GM18907 (cell line): ENCODE results near the gene FER.
"Not testable (repeated sequence)": the region's sequence is repeated elsewhere in the genome, so short reads cannot be mapped to it uniquely, and the experiment has no call there.

Experiments
- ATAC-seq: cut with Tn5 transposase; IDR thresholded peaks from one replicate; pipeline ENCODE4 v1.9.1; 2021; ENCODE audit warnings: mild to moderate bottlenecking, moderate library complexity; ENCODE audit not compliant: unreplicated experiment

Gene FER

GRCh38 chr5:108946008-108946407, 198.3 kb downstream of the FER start:
- no peak for ATAC-seq

- ATAC-seq: no peak
These were observed 199.5 kb downstream of the FER start for GRCh38 chr5:108947164-108947563.

DNA sequence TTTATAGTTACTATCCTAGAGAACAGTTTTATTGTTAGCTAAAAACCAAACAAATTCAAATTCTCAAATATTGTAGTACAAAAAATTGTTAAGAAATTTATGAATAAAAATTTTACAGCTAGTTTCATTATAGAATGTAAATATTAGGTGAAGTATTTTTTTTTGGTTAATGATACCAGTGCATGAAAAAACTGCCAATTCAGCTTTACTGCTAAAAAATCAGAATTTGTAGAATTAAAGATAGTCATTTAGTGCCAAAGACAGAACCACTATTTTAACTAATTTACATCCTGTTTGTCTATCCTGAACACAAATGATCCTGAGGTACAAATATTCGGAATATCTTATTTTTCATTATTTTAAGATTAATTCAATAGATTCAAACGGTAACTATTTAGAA, 202.6 kb downstream of the FER start:
- ATAC-seq: no peak

DNA sequence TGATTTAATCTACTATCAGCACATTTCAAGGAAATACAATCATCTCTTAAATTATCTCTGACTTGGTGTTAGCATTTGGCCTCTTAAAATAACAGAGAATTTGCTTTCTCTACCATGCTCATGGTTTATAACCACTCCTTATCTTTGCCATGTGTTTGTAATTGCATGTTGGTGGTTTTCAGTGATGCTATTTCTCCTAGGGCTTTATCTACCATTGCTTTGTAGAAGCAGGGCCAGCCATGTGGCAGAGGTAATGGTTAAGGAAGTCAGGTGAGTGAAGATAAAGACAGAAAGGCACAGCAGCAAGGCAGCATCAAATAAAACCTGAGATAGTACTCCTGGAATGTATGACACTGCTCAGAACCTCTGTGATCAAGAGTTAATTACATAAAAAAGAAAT, 206.2 kb downstream of the FER start:
- ATAC-seq: no peak

DNA sequence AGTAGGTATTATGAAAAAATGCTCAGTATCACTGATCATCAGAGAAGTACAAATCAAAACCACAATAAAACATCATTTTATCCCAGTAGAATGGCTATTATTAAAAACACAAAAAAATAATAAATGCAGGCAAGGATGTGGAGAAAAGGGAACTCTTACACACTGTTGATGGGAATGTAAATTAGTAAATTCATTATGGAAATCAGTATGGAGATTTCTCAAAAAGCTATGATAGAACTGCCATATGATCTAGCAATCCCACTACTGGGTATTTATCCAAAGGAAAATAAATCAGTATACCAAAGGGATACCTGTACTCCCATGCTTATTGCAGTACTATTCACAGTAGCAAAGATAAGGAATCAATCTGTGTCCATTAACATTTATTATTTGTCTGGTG, 209.6 kb downstream of the FER start:
- no peak for ATAC-seq

- ATAC-seq: no peak
These were observed 219.2 kb downstream of the FER start for GRCh38 chr5:108966910-108967309.

DNA sequence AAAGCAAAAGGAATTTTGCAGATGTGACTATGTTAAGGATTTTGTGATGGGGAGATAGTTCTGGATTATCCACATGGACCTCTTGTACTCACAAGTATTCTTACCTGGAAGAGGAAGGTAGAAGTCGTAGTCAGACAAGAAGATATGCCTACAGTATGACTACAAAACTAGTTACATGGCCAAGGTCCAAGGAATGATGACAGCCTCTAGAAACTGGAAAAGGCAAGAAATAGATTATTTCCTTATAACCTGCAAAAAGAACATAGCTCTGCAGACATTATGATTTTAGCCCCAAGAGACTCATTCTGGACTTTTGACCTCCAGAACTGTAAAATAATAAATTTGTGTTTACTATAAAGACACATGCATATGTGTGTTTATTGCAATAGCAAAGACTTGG, 226.9 kb downstream of the FER start:
- no peak for ATAC-seq

- no peak for ATAC-seq
These were observed 228.0 kb downstream of the FER start for GRCh38 chr5:108975697-108976096.

- no peak for ATAC-seq
These were observed 235.9 kb downstream of the FER start for GRCh38 chr5:108983461-108984092.

- ATAC-seq: no peak
These were observed 242.2 kb downstream of the FER start for GRCh38 chr5:108989761-108990392.

DNA sequence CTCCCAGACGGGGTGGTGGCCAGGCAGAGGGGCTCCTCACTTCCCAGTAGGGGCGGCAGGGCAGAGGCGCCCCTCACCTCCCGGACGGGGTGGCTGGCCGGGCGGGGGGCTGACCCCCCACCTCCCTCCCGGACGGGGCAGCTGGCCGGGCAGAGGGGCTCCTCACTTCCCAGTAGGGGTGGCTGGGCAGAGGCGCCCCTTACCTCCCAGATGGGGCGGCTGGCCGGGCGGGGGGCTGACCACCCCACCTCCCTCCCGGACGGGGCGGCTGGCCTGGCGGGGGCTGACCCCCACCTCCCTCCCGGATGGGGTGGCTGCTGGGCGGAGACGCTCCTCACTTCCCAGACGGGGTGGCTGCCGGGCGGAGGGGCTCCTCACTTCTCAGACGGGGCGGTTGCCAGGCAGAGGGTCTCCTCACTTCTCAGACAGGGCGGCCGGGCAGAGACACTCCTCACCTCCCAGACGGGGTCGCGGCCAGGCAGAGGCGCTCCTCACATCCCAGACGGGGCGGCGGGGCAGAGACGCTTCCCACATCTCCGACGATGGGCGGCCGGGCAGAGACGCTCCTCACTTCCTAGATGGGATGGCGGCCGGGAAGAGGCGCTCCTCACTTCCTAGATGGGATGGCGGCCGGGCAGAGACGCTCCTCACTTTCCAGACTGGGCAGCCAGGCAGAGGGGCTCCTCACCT, 244.8 kb downstream of the FER start:
- not testable (repeated sequence) for ATAC-seq

DNA sequence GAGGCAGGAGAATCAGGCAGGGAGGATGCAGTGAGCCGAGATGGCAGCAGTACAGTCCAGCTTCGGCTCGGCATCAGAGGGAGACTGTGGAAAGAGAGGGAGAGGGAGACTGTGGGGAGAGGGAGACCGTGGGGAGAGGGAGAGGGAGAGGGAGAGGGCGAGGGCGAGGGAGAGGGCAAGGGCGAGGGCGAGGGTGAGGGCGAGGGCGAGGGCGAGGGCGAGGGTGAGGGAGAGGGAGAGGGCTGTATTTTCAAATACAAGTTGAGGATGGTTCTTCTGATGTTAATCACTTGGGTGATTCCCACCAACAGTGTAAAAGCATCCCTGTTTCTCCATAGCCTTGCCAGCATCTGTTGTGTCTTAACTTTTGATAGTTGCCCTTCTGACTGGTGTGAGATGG, 245.7 kb downstream of the FER start:
- ATAC-seq: not testable (repeated sequence)

GRCh38 chr5:108997720-108998119, 250.0 kb downstream of the FER start:
- ATAC-seq: no peak

GRCh38 chr5:108998216-108998615, 250.5 kb downstream of the FER start:
- no peak for ATAC-seq

DNA sequence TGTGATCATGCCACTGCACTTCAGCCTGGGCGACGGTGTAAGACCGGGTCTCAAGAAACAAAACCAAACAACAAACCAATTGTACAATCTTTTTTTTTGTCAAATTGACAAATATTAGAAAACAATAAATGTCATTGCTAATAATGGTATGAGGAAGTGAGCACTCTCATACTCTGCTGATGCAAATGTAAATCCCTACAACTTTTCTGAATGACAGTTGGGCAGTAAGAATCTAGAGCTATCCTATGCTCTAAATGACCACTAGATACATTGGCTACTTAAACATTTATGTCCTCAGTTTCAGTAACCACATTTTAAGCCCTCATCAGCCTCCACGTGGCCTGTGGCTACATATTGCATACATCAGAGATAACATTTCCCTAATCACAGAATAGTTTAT, 256.2 kb downstream of the FER start:
- ATAC-seq: no peak

DNA sequence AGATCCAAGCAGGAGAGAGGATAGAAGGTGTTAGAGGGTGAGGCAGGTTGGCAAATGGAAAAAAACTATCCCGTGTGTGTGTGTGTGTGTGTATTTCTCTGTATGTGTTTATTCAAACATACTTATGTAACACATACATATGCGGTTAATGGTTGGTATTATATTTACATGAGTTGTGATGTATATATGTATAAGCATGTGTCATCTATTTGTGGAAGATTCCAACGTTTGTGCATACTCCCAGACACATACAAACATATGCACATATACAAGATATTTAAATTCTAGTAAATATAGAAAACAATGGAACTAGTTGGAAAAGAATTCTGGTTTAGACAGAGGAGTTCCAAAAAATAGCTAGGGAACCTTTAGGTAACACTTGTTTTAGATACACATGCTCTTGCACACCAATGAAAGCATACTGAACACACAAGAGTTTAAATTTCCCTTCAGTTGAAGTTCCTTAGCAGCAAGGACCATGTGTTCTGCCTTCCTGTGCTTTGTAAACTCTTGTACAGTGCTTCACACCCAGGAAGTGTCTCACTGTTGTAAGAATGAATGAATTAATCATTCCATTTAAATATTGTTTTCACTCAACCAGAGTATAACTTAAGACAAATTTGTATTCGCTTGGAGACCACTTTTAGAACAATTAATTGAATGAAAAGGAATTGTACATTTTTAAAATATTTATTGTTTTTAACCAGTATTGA, 257.8 kb downstream of the FER start:
- ATAC-seq: no peak

GRCh38 chr5:109006129-109006528, 258.4 kb downstream of the FER start:
- ATAC-seq: no peak

DNA sequence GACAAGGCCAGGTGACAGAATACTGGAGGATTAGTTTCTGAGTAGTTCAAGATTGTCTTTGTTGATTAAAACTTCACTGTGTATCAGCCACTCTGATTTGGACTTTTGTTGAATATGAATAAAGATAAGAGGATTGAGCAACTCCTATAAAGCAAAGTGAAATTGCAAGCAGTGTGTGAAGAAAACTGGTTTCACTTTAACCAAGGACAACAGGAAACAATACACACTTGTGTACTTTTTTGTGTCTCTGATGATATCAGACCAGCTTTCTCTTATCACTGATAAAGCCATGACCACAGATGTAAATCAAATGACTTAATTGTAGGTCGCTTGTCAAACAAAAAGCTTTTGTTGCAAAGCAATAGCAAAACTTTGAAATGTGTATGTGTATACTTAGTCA, 268.6 kb downstream of the FER start:
- peak; percentile 73 for ATAC-seq

DNA sequence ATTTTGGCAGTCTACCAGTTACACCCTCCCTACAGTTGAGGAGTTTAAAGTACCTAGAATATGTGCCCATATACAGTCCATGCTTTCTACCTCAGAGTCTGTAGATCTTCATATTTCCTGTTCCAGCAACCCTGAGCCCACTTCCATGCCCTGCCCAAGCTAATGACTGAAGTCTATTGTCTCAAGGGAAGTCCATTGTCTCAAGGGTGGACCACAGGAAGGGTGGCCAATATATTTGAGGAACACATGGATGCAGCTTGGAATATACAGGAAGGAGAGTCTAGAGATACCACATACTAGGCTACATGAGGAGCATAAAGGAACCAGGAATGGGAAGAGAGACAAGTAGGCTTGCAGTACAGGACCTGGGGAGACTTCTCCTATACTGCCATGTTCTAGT, 274.4 kb downstream of the FER start:
- ATAC-seq: no peak

DNA sequence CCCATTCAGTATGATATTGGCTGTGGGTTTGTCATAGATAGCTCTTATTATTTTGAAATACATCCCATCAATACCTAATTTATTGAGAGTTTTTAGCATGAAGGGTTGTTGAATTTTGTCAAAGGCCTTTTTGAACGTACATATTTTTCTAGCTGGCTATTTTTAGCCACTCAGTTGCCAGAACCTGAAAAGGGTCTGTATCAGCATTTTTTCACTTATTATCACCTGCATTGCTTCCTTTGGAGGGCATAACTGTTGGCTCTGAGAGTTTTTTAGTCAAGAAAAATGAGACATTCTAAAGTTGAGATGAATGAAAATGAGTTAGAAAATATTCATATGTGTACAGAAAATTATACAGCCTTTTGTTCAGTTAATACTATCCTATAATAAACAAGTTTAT, 278.0 kb downstream of the FER start:
- ATAC-seq: not testable (repeated sequence)

DNA sequence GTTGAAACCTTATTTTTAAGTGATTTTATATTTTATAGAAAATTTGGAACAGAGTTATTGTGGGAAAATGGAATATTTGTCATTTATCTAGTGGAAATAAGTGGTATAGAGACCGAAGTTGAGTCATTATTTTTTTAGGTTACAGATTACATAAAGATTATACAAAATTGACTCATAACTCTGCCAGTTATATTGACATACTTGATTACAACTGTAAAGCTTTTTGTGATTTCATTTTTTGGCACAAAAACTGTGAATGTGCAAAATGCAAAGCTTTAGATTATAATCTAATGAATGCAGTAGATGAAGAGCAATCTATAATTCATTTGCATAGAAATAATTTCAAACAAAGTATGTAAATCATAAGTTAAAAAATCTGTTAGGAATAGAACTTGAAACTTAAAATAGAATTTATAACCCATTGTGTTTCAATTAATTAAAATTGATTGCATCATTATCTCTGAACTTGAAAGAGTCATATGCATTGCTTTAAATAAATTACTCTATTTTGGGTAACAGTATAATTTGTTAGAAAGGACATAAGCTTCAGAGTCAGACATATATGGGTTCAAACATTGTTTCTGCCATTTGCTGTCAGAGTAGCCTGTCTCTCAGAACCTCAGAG, 280.4 kb downstream of the FER start:
- ATAC-seq: no peak
